Measurements from ENCODE around the gene FCER1G.

FCER1G gene

DNA sequence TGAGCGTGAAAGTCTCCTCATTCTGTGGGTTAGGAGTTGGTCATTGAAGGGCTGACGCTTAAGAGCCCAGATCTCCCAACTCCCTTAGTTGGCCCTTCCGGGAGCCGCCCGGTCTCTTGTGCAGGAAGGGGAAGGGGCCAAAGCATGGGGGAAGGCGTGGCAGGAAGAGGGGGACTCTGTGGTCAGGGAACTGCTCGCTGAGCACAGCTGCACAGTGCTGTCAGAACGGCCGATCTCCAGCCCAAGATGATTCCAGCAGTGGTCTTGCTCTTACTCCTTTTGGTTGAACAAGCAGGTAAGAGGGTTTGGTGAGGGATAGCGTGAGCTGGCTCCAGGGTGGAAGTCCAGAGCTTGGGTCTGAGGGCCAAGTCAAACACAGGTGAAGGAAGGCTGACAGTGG, at the start of gene FCER1G:
Gene FCER1G (plus strand): TSS at position 220 of the 400 bp plus-strand sequence. CDS start 27 bp downstream, at position 247.
- DNase-seq (ENCODE audit: low read depth) = no peak
- TF ChIP-seq, protein P1, sequence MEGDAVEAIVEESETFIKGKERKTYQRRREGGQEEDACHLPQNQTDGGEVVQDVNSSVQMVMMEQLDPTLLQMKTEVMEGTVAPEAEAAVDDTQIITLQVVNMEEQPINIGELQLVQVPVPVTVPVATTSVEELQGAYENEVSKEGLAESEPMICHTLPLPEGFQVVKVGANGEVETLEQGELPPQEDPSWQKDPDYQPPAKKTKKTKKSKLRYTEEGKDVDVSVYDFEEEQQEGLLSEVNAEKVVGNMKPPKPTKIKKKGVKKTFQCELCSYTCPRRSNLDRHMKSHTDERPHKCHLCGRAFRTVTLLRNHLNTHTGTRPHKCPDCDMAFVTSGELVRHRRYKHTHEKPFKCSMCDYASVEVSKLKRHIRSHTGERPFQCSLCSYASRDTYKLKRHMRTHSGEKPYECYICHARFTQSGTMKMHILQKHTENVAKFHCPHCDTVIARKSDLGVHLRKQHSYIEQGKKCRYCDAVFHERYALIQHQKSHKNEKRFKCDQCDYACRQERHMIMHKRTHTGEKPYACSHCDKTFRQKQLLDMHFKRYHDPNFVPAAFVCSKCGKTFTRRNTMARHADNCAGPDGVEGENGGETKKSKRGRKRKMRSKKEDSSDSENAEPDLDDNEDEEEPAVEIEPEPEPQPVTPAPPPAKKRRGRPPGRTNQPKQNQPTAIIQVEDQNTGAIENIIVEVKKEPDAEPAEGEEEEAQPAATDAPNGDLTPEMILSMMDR (conservative IDR thresholded peaks at IDR 0.05; ENCODE audit: low read depth, low read length) = no peak
- H3K4me3 ChIP-seq (ENCODE audit: low read length) = no peak within 1 kb of the TSS

DNA sequence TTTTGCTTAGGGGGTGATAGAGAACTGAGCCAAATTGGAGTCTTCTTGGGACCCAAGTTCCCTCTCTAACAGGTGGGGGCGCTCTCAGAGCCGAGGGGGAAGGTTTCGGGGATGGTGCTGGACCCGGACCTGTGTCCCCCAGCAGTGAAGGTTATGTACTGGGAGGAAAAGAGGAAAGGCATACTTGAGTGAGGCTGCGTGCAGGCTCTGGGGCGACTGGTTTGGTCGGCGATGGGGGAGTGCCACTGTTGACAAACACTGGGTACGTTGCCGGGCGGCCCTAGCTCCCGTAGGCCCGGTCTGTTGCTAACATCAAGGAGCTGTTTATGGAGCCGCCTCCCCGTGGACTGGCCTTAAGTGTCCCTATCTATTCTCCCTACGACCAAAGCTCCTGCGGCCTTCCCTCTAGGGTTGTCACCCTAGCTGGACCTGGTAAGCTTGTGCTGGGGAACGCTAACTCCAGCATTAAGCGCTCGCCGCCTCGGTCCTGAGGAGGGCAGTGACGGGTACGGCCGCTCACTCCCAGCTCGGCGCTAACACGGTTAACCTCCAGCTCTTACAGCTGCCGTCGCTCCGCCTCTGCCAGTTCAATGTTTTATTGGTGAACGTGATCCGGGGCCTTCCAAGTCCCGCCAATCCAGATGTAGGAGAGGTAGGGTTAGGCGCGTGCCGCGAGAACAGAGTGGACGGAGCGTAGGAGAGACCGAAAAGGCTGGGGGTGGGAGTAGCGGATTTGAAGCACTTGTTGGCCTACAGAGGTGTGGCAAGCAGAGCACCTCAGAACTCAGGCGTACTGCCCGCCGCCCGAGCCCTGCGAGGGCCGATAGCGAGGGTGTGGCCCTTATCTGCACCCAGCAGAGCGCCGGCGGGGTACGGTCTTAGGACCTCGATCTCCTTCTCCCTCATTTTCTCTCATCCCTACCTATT, 49.1 kb upstream of the FCER1G start, which contains the start of gene PPOX:
Gene PPOX (plus strand): TSS at position 685 of the 927 bp plus-strand sequence. CDS start 422 bp downstream, outside the sequence.
- peak within 1 kb of the TSS; percentile 81 for H3K4me3 ChIP-seq (ENCODE audit: low read length)
- DNase-seq (ENCODE audit: low read depth) = peak; percentile 96
- TF ChIP-seq, protein P1 (conservative IDR thresholded peaks at IDR 0.05; ENCODE audit: low read depth, low read length) = peak; percentile 67

DNA sequence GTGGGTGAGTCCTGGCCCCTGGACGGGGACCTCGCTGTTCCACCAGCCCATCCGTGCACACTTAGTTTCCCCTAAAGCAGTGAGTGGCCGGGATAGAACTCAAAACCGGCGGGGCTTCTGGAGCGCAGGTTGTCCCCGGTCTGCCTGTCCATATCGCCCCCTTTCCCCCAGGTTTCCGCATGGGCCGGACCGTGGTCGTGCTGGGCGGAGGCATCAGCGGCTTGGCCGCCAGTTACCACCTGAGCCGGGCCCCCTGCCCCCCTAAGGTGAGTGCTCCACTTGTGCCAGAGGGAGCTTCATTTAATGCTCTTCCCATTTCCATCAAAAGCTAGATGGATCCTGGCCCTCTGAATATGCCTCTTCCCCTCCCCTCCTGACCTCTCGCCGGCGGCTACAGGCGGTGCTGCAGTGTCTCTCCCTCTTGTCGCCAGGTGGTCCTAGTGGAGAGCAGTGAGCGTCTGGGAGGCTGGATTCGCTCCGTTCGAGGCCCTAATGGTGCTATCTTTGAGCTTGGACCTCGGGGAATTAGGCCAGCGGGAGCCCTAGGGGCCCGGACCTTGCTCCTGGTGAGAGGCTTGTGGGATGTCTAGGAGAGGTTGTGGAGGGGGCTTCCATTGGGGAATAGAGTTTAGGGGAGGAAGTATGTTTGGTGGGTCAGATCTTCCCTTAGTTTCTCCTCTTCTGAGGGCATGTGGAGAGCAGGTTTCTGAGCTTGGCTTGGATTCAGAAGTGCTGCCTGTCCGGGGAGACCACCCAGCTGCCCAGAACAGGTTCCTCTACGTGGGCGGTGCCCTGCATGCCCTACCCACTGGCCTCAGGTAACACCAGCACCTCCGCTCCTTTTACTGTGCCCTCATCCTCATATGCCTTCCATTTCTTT, 48.2 kb upstream of the FCER1G start:
- DNase-seq (ENCODE audit: low read depth) = no peak
- TF ChIP-seq, protein P1 (conservative IDR thresholded peaks at IDR 0.05; ENCODE audit: low read depth, low read length) = no peak
- H3K4me3 ChIP-seq (ENCODE audit: low read length) = peak overlapping the region; percentile 81

DNA sequence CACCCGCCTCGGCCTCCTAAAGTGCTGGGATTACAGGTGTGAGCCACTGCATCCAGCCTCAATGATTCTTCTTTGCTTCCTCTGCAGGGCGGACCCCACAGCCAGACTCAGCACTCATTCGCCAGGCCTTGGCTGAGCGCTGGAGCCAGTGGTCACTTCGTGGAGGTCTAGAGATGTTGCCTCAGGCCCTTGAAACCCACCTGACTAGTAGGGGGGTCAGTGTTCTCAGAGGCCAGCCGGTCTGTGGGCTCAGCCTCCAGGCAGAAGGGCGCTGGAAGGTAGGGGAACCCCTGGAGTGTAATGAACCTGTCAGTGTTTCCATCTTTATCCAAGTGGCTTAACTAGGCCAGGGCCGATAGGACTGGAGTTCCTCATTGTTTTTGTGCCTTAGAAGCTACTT, 46.2 kb upstream of the FCER1G start:
- no peak for DNase-seq (ENCODE audit: low read depth)
- TF ChIP-seq, protein P1 (conservative IDR thresholded peaks at IDR 0.05; ENCODE audit: low read depth, low read length) = no peak
- no peak overlapping the region for H3K4me3 ChIP-seq (ENCODE audit: low read length)

DNA sequence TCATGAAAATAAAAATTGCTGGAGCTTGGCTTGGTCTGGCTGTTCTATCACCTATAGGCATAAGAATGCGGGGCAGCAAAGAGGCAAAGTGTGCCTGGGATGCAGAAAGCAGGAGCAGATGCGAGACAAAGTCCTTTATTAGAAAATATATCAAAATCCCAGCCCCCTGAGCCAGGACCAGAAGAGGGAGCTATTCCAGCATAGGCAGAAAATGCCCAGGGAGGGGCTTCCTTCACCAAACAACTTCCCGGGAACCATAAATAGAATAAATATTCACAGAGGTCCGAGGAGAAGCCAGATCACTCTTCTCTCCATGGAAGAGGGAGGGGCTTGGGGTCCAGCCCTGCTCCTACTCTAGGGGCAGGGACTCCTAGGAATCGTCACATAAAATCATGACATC, 43.9 kb upstream of the FCER1G start:
- H3K4me3 ChIP-seq (ENCODE audit: low read length) = no peak overlapping the region
- TF ChIP-seq, protein P1 (conservative IDR thresholded peaks at IDR 0.05; ENCODE audit: low read depth, low read length) = peak; percentile 35
- no peak for DNase-seq (ENCODE audit: low read depth)

DNA sequence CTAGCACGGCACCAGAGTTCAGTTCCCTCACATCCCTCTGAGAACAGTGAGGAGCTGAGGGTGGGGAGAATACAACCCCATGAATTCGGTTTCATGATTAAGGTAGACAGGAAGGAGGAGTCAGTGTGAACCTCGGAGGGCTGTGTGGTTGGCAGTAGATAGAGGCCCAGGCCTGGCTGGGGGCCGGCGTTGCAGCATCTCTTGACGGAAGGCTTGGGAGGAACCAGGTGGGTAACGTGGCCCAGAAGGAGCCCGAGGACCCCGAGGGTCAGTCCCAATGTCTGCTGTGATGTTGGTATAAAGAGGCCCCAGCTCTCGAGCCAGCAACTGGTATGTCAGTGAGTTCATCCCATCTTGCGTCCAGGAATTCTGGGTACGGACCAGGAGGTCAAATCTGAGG, 43.4 kb upstream of the FCER1G start:
- TF ChIP-seq, protein P1 (conservative IDR thresholded peaks at IDR 0.05; ENCODE audit: low read depth, low read length) = no peak
- H3K4me3 ChIP-seq (ENCODE audit: low read length) = no peak overlapping the region
- DNase-seq (ENCODE audit: low read depth) = no peak
